LoVo (cell line): Measurements from ENCODE around the gene ZNF304.

Experiments used
- DNase-seq: peaks from one replicate; pipeline ENCODE4 v3.0.0-alpha.2; 2016; ENCODE audit warnings: low spot score

Gene ZNF304

DNA sequence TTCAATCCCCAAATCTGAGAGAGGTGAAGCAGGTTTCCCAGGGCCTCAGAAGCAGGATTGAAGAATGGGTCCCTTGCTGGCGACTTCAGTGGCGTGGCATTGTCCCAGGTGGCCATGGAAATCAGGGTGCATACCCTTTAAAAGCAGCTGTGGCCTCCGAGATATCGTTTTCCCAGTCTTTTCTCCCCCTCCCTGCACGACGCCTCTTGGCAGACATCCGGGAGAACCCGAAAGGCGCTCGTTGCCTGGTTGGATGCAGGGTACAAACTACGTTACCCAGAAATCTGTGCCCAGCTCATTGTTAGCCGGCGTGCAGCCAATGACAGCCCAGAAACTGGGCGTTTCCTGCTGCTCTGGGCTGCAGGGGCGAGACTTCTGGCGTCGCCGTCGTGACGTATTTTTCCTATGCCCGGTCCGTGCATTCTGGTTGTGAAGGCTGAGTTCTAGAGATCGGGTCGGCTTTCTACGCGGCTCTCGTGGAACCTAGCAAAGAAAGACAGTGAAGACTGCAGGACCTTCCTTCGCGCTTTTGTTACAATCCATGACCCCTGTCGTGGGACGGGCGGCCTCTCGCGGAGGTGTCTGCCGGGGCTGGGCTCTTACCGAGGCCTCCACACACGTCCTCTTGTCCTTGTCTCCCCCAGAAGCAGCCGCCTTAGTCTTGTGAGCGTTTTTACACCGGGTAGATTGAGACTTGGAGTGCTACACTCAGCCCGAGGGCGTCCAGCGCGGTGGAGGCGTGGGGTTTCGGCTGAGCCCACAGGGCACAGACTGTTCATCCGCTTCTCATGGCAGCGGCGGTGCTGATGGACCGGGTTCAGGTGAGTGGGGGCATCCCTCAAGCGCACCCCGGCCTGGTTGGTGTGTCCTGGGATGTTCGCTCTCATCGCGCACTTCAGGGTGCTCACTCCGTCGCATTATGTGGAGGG, at the start of gene ZNF304:
ZNF304 (plus strand) TSS at position 395 of the 929 bp plus-strand sequence; CDS start at position 789, 394 bp downstream.
- no peak for DNase-seq

DNA sequence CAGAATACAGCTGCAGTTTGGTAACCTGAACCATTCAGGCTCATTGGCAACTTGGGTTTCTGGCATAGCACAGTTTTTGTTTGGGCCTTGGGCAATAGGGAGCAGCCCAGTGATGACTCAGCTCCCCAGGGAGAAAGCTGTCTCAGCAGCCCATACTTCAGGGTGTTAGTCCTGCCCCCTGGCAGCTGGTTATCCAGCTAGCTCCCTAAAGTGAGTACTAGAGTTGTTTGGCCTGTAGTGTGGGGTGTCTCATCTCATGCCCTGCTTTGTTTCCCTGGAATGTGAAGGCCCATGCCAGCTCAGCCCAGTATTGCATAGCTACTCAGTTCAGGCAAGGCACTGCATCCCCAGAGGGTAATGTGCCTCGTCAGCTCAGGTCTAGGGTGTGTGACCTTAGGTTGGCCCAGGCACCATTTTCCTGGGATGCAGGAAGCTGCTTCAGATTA, 49.0 kb upstream of the ZNF304 start:
- DNase-seq: no peak

DNA sequence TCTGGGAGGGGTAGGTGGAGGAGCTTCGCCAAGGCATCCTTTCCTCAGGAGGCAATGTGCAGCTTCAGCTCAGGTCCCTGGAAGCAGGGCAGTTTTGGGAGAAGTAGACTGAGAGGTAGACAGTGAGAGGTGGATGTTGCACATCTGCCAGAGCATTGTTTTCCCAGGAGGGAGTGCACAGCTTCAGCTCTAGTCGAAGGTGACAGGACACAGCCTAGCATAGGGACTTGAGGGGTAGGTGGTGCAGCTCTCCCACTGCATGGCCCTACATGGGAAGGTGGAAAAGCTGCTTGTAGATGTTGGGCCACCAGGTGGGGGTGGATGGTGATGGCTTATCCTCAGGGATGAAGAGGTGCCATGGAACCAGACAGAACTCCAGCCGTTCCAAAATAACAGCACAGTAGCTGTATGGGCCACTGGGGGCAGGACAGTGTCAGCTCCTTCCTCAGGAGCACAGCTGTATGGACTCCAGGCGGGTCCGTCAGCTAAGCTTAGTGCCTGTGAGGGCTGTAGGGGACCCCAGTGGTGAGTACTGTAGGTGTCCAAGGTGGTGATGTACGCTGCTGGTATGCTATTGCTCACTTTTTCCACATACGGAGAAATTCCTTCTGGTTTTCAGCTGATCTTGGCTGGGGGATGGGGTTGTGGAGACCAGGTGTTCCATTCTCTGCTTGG, 48.2 kb upstream of the ZNF304 start:
- DNase-seq: no peak

DNA sequence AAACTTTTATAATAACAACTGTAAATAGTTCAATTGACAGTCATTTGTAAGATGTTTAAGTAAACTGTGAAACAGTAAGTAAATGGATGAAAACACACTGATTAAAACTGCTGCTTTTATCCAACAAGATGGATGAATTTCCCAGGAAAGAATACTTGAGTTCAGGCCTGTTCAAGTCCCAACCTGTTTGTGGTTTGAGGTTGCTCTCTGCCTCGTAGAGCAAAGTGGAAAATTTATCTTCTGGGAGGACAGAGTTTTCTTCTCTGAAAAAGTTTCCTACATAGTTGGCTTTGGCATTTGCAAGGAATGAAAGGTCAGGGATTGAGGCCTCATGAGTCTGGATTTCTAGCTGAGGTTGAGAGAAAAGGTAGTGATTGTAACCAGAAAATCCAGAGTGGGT, 46.0 kb upstream of the ZNF304 start:
- no peak for DNase-seq

DNA sequence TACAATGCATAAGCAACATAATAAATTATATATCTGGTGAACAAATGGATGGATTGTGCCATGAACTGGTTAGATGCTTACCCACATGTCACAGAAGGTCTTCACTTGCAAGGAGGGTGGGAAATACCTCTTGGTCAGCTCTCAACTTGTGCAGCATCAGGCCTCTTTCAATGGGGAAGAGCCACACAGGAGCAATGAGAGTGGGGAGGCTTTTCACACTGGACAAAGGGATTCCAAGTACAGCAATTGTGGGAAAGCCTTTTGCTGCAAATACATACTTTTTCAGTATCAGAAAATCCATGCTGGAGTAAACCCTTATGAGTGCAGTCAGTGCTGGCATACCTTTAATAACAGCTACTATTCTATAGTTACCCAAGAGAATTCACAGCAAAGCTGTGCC, 42.6 kb upstream of the ZNF304 start:
- no peak for DNase-seq

DNA sequence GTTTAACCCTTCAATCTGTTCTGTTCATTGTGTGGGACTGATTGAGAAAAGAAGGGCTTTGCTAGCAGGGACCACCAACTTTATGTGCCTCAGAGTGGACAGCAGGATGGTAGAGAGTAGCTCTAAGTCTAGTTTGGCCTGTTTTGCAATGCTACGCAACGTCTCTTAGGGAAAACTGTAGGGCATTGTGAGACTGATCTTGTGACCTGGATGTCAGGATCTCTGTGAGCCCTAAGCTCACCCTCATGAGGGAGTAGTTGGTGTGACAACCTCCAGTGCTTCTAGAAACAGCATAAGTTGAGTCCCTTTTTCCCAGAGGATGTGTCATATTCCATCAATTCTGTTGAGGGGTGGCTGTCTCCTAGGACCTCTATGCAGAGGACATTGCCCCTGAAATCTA, 40.3 kb upstream of the ZNF304 start:
- DNase-seq: no peak

- no peak for DNase-seq
Observed at GRCh38 chr19:57314146-57314545, 36.9 kb upstream of the ZNF304 start.

DNA sequence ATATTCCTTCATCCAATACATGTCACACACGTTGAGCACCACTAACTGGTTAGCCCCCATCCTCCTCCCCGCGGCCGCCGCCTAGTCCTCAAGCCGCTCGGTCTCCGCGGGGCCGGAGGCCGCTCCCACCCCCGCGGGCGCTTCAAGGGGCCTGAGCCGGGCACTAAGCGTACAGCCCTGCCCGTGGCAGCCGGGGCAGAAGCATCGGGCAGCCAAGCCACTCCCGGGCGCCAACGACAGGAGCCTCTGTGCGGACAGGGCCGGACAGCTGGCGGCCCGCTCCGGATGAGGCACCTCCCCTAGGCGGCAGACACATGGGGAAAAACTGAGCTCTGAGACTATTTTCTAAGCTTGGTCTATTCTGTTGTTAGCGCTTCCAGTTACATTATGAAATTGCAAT, 33.6 kb upstream of the ZNF304 start:
- DNase-seq: no peak

GRCh38 chr19:57319869-57320179, 31.2 kb upstream of the ZNF304 start:
- DNase-seq: no peak

GRCh38 chr19:57320180-57321084, 30.6 kb upstream of the ZNF304 start, which contains the start of gene ZNF543:
Gene ZNF543 (plus strand): TSS chr19:57320472. CDS start chr19:57320854, 382 bp downstream.
- DNase-seq: no peak

- DNase-seq: no peak
Observed at GRCh38 chr19:57321116-57321515, 30.0 kb upstream of the ZNF304 start.

GRCh38 chr19:57321751-57322150, 29.3 kb upstream of the ZNF304 start:
- DNase-seq: no peak

- no peak for DNase-seq
Observed at GRCh38 chr19:57324992-57325391, 26.1 kb upstream of the ZNF304 start.

- no peak for DNase-seq
Observed at GRCh38 chr19:57327993-57328392, 23.1 kb upstream of the ZNF304 start.

GRCh38 chr19:57334191-57334590, 16.9 kb upstream of the ZNF304 start:
- DNase-seq: no peak

GRCh38 chr19:57338877-57339276, 12.2 kb upstream of the ZNF304 start:
- no peak for DNase-seq

GRCh38 chr19:57342582-57342981, 8.5 kb upstream of the ZNF304 start:
- DNase-seq: no peak

- DNase-seq: no peak
Observed at GRCh38 chr19:57348136-57348535, 2.9 kb upstream of the ZNF304 start.

DNA sequence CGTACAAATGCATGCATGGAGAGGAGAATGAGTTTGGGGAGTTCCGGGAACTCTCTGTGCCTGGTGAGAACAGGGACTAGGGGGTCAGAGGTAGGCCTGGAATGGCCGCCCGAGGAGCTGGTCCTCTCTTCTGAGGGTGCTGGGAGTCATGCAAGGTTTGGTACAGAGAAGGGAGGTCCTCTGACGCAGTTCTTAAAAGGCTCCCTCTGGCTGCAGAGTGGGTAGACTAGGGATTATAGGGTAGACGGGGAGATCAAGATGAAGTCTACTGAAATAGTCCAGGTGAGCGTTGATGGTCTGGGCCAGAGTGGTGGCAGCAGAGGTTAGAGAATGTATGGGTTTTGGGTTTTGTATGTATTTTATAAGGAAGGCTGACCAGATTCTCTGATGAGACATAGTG, 796 bp downstream of the ZNF304 start:
- DNase-seq: no peak

- DNase-seq: no peak
Observed at GRCh38 chr19:57355916-57356315, 4.8 kb downstream of the ZNF304 start.

- DNase-seq: no peak
Observed at GRCh38 chr19:57357406-57357805, 6.3 kb downstream of the ZNF304 start.

DNA sequence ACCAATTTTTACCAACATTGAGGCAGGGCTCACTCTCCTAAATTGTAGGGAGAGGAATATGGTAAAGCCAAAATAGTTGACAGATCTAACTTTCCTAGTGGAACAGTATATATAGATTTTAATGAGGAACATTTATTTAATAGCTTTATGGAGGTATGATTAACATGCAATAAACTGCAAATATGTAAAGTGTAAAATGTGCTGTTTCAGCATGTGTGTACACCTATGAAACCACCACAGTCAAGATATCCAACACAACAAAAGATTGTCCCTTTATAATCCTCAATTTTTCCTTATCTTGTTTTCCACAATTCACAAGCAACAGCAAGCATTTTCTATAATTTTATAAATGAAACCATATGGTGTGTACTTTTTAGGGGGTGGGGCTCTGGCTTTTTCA, 8.2 kb downstream of the ZNF304 start:
- DNase-seq: no peak
